OCI-LY7 (cell line): ENCODE measurements around the gene RPS29. TPM values are rescaled to one million over a fixed set of nuclear protein-coding genes. Genes with fewer than 3 reads are reported as not detected.
A peak's percentile ranks its signal among the peaks of the same experiment; 100 is the strongest.

Experiments used
- BruUV-seq: library from RNA; stranded (reverse); fragments of 400-500 nt; replicated peaks from 2 replicates; lab custom pipeline; 2021; lab: Mats Ljungman, UMichigan
- CTCF ChIA-PET: fragments of 300-600 bp; sonication (Branson Sonifier 250); formaldehyde crosslinking; loops from one replicate; lab custom pipeline; 2022; ENCODE audit warnings: antibody characterized with exemption; ENCODE audit not compliant: unreplicated experiment; lab: Charles Lee
- POLR2A ChIA-PET: fragments of 300-600 bp; sonication (Branson Sonifier 250); formaldehyde crosslinking; loops from one replicate; lab custom pipeline; 2022; ENCODE audit warnings: antibody characterized with exemption; lab: Charles Lee
- DNase-seq: peaks from one replicate; pipeline ENCODE4 v3.0.0-alpha.2; 2015; ENCODE audit warnings: low spot score
- H2AFZ ChIP-seq: fragments of 200-600 bp; sonication (generic), shearing (Covaris generic); 2 replicates; pipeline ENCODE4 v1.6.1; 2014; ENCODE audit warnings: mild to moderate bottlenecking, antibody characterized with exemption, low read length, moderate library complexity
- H3K27ac ChIP-seq: fragments of 200-600 bp; sonication (generic); 2 replicates; pipeline ENCODE4 v1.5.1; 2014; ENCODE audit warnings: mixed run types, low read depth, mild to moderate bottlenecking, moderate library complexity, low read length, inconsistent platforms; ENCODE audit not compliant: poor library complexity, severe bottlenecking
- H3K36me3 ChIP-seq: fragments of 200-600 bp; sonication (generic); 2 replicates; pipeline ENCODE4 v1.6.1; 2014; ENCODE audit warnings: mild to moderate bottlenecking, antibody characterized with exemption, low read length, moderate library complexity, mixed read lengths; ENCODE audit not compliant: insufficient read depth
- H3K4me1 ChIP-seq: fragments of 200-600 bp; sonication (generic); 2 replicates; pipeline ENCODE4 v1.5.1; 2014; ENCODE audit warnings: mild to moderate bottlenecking, low read length; ENCODE audit not compliant: insufficient read depth, poor library complexity, severe bottlenecking
- H3K4me2 ChIP-seq: fragments of 200-600 bp; sonication (generic); 2 replicates; pipeline ENCODE4 v1.6.1; 2014; ENCODE audit warnings: mild to moderate bottlenecking, low read length
- H3K4me3 ChIP-seq: fragments of 200-600 bp; sonication (generic); 2 replicates; pipeline ENCODE4 v1.5.1; 2014; ENCODE audit warnings: mild to moderate bottlenecking, low read depth, low read length; ENCODE audit not compliant: poor library complexity, severe bottlenecking
- H3K79me2 ChIP-seq: fragments of 200-600 bp; sonication (generic); 2 replicates; pipeline ENCODE4 v1.6.1; 2016; ENCODE audit warnings: low read depth, mild to moderate bottlenecking, low read length, moderate library complexity, mixed read lengths; ENCODE audit not compliant: insufficient read depth
- H3K9me2 ChIP-seq: fragments of 200-600 bp; sonication (generic); 2 replicates; pipeline ENCODE4 v1.6.1; 2016; ENCODE audit warnings: mild to moderate bottlenecking, low read length, mixed read lengths; ENCODE audit not compliant: insufficient read depth
- H3K9me3 ChIP-seq: fragments of 200-600 bp; sonication (generic); 2 replicates; pipeline ENCODE4 v1.6.1; 2014; ENCODE audit warnings: mild to moderate bottlenecking, mixed run types, low read length, mixed read lengths
- H4K20me1 ChIP-seq: fragments of 200-600 bp; sonication (generic); 2 replicates; pipeline ENCODE4 v1.6.1; 2014; ENCODE audit warnings: mild to moderate bottlenecking, antibody characterized with exemption, low read length, moderate library complexity, mixed read lengths; ENCODE audit not compliant: insufficient read depth
- CTCF ChIP-seq: fragments of 200-600 bp; sonication (generic); conservative IDR thresholded peaks from 2 replicates; pipeline ENCODE4 v1.5.1; 2014; ENCODE audit warnings: mild to moderate bottlenecking, antibody characterized with exemption, low read length, moderate library complexity, mixed read lengths
- EZH2phosphoT487 ChIP-seq: fragments of 200-600 bp; sonication (generic); IDR thresholded peaks from 2 replicates; pipeline ENCODE4 v1.6.1; 2018; ENCODE audit warnings: low read depth, borderline replicate concordance, mild to moderate bottlenecking, mixed run types, antibody characterized with exemption, low read length, moderate library complexity, mixed read lengths
- intact Hi-C: fragments of 100-400 bp; cut with micrococcal nuclease; formaldehyde crosslinking; loops from one replicate; pipeline ENCODE4 v1.10.0; 2022; ENCODE audit not compliant: unreplicated experiment
- total RNA-seq, 2 experiments: library from RNA; depleted of rRNA in 1 of 2; stranded (reverse); fragments of >200 nt in 1 of 2; shearing (Covaris generic) in 1 of 2; gene quantifications; 2 replicates each; pipeline ENCODE4 v1.2.3, GENCODE V29; 2014 to 2022

RPS29 gene
- total RNA-seq, 2 experiments from 2014 or later = 2,518 to 6,504 TPM

GRCh38 chr14:49621114-49621881, 35.1 kb upstream of the RPS29 start:
- H3K9me2 ChIP-seq = no peaks in the 10 kb centered on the region
- H3K4me1 ChIP-seq = peaks cover 54% of the 10 kb centered on the region
- CTCF ChIA-PET = interaction anchor here (0.6 to 1.2 kb wide), 4 partner anchors 13 to 147 kb away, joined by 3 to 6 read pairs (median 4); partner anchors contain the start of gene KLHDC2
- peak overlapping the region; percentile 85 for H3K27ac ChIP-seq
- H3K9me3 ChIP-seq = no peaks in the 10 kb centered on the region
- H4K20me1 ChIP-seq = peaks cover 42% of the 10 kb centered on the region
- intact Hi-C loops = loop anchor here (2.0 to 5.0 kb wide), 2 partner anchors 14 to 351 kb away; partner anchors contain the start of gene DNAAF2
- DNase-seq = peak; percentile 86
- peaks cover 81% of the 10 kb centered on the region for H3K36me3 ChIP-seq
- TF ChIP-seq EZH2phosphoT487 = no peak
- no peak for TF ChIP-seq CTCF
- H2AFZ ChIP-seq = no peak overlapping the region; the same call in 1 of the 2 replicates
- peaks cover 95% of the 10 kb centered on the region for H3K79me2 ChIP-seq
- peak overlapping the region; percentile 88 for H3K4me3 ChIP-seq
- H3K4me2 ChIP-seq = peak overlapping the region; percentile 76
- POLR2A ChIA-PET = interaction anchor here (0.7 to 6.5 kb wide), 14 partner anchors 9 to 241 kb away, joined by 3 to 62 read pairs (median 4); partner anchors contain the start of genes DNAAF2 and LRR1
- no TSS peak for BruUV-seq

GRCh38 chr14:49620182-49621113, 34.3 kb upstream of the RPS29 start, which contains the start of the genes MGAT2 and RPL36AL:
Gene MGAT2 (plus strand): TSS chr14:49620799. CDS start chr14:49621269, 470 bp downstream.
Gene RPL36AL (minus strand): TSS chr14:49620626. CDS start chr14:49619104, 1,522 bp downstream.
- no TSS peak for BruUV-seq
- peaks cover 51% of the 10 kb centered on the region for H3K4me1 ChIP-seq
- POLR2A ChIA-PET = interaction anchor here (0.6 to 6.5 kb wide), 22 partner anchors 8 to 574 kb away, joined by 3 to 62 read pairs (median 4); partner anchors contain the start of genes DNAAF2, KLHDC2, LRR1 and RPS29

More at GRCh38 chr14:49620182-49621113, 34.3 kb upstream of the RPS29 start, which contains the start of the genes MGAT2 and RPL36AL:
- CTCF ChIA-PET = interaction anchor here (0.6 to 1.2 kb wide), 5 partner anchors 13 to 148 kb away, joined by 3 to 6 read pairs (median 3); partner anchors contain the start of gene KLHDC2
- Histone ChIP-seq H3K9me2 (no peaks in the 10 kb centered on the region), H3K27ac (peak within 1 kb of the TSS; percentile 85), H4K20me1 (peaks cover 42% of the 10 kb centered on the region), H3K79me2 (peaks cover 87% of the 10 kb centered on the region), H2AFZ (peak within 1 kb of the TSS; percentile 19; the same call in 1 of the 2 replicates), H3K9me3 (no peaks in the 10 kb centered on the region), H3K36me3 (peaks cover 81% of the 10 kb centered on the region), H3K4me2 (peak within 1 kb of the TSS; percentile 82), H3K4me3 (peak within 1 kb of the TSS; percentile 88)
- TF ChIP-seq EZH2phosphoT487 (no peak), CTCF (peak; percentile 33)
- intact Hi-C loops = loop anchor here (1.0 to 5.0 kb wide), 4 partner anchors 14 to 352 kb away; partner anchors contain the start of genes DNAAF2 and RPS29
- peak; percentile 99 for DNase-seq
